MM.1S (cell line): Measurements from ENCODE around the gene RPGRIP1L.

Source experiments
- EZH2 ChIP-seq: fragments of 300-600 bp; sonication (generic); optimal IDR thresholded peaks from 2 replicates; pipeline ENCODE3; 2017; ENCODE audit warnings: low read depth, mild to moderate bottlenecking, antibody characterized with exemption, low read length, mixed read lengths
- EZH2phosphoT487 ChIP-seq: fragments of 300-600 bp; sonication (generic); IDR thresholded peaks from 2 replicates; pipeline ENCODE4 v1.6.1; 2018; ENCODE audit warnings: antibody characterized with exemption, low read length
- TF ChIP-seq, protein P1 (sequence below): fragments of 300-600 bp; sonication (generic); IDR thresholded peaks from 2 replicates; pipeline ENCODE4 v1.5.1; 2016; ENCODE audit warnings: antibody characterized with exemption, low read length, mixed read lengths

DNA sequence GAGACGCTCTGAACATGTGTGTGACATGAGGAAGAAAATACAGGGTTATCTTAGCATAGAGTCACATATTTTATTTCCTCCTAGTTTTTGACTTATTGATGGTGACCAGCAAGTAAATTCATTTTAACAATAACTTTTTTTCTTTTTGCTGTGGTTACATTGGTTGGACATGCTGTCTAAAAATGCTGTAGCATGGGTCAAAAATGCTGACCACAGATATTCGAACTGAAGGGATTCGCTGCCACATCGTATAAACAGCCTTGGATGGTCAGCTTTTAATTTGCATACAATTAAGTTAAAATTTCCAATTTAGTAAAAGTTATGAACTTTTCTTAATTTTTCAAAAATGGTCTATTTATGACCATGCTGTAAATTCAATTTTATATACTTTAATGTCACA lies 30.5 kb downstream of the RPGRIP1L start:
- TF ChIP-seq EZH2 (no peak), EZH2phosphoT487 (no peak)
- TF ChIP-seq, protein P1, sequence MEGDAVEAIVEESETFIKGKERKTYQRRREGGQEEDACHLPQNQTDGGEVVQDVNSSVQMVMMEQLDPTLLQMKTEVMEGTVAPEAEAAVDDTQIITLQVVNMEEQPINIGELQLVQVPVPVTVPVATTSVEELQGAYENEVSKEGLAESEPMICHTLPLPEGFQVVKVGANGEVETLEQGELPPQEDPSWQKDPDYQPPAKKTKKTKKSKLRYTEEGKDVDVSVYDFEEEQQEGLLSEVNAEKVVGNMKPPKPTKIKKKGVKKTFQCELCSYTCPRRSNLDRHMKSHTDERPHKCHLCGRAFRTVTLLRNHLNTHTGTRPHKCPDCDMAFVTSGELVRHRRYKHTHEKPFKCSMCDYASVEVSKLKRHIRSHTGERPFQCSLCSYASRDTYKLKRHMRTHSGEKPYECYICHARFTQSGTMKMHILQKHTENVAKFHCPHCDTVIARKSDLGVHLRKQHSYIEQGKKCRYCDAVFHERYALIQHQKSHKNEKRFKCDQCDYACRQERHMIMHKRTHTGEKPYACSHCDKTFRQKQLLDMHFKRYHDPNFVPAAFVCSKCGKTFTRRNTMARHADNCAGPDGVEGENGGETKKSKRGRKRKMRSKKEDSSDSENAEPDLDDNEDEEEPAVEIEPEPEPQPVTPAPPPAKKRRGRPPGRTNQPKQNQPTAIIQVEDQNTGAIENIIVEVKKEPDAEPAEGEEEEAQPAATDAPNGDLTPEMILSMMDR, result no peak
